Choroid plexus epithelial cell (primary cell): ENCODE data around the gene MROH7.

ENCODE experiments used
- DNase-seq: peaks from one replicate; pipeline ENCODE4 v3.0.0-alpha.2; 2010; ENCODE audit warnings: low read depth
- H3K4me3 ChIP-seq: 2 replicates; pipeline ENCODE4 v1.5.1; 2011; ENCODE audit warnings: low read depth, mild to moderate bottlenecking, control low read depth, low read length, moderate library complexity
- TF ChIP-seq, protein P1 (sequence below): conservative IDR thresholded peaks from 2 replicates; pipeline ENCODE4 v1.5.1; 2011; ENCODE audit warnings: low read depth, mild to moderate bottlenecking, control low read depth, inconsistent platforms, low read length, moderate library complexity

The MROH7 gene

GRCh38 chr1:54668567-54668966, 27.0 kb downstream of the MROH7 start:
- DNase-seq: no peak
- TF ChIP-seq, protein P1, sequence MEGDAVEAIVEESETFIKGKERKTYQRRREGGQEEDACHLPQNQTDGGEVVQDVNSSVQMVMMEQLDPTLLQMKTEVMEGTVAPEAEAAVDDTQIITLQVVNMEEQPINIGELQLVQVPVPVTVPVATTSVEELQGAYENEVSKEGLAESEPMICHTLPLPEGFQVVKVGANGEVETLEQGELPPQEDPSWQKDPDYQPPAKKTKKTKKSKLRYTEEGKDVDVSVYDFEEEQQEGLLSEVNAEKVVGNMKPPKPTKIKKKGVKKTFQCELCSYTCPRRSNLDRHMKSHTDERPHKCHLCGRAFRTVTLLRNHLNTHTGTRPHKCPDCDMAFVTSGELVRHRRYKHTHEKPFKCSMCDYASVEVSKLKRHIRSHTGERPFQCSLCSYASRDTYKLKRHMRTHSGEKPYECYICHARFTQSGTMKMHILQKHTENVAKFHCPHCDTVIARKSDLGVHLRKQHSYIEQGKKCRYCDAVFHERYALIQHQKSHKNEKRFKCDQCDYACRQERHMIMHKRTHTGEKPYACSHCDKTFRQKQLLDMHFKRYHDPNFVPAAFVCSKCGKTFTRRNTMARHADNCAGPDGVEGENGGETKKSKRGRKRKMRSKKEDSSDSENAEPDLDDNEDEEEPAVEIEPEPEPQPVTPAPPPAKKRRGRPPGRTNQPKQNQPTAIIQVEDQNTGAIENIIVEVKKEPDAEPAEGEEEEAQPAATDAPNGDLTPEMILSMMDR: no peak

DNA sequence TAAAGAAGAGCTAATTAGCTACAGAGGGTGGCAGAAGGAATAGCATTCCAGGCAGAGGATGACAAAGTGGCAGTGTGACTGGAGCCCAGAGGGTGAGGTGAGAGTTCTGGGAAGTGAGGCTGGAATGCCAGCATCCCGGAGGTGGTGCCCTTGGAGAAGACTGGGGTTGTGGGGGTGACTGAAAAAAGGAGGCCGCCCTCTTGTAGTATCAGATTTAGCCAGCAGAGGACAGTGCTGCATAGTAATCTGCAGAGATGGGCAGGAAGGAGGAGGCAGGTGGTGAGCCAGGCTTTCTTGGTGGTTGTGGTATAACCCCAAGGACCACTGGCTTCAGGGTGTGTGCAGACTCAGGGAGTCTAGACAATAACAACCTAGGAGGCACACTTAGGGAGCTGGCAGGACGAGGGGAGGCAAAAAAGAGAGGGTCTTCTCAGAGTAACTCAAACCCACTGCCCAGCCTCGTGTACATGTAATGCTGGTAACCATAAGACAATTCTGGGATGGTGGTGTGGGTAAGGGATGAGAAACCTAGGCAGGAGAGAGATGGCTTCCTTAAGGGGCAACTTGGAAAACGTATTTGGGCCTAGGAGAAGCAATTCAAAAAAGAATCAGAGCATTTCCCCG, 30.5 kb downstream of the MROH7 start:
- peak; percentile 71 for DNase-seq
- TF ChIP-seq, protein P1: peak; percentile 96
- H3K4me3 ChIP-seq: no peak overlapping the region

More at GRCh38 chr1:54668567-54668966, 27.0 kb downstream of the MROH7 start:
- no peak overlapping the region for H3K4me3 ChIP-seq

DNA sequence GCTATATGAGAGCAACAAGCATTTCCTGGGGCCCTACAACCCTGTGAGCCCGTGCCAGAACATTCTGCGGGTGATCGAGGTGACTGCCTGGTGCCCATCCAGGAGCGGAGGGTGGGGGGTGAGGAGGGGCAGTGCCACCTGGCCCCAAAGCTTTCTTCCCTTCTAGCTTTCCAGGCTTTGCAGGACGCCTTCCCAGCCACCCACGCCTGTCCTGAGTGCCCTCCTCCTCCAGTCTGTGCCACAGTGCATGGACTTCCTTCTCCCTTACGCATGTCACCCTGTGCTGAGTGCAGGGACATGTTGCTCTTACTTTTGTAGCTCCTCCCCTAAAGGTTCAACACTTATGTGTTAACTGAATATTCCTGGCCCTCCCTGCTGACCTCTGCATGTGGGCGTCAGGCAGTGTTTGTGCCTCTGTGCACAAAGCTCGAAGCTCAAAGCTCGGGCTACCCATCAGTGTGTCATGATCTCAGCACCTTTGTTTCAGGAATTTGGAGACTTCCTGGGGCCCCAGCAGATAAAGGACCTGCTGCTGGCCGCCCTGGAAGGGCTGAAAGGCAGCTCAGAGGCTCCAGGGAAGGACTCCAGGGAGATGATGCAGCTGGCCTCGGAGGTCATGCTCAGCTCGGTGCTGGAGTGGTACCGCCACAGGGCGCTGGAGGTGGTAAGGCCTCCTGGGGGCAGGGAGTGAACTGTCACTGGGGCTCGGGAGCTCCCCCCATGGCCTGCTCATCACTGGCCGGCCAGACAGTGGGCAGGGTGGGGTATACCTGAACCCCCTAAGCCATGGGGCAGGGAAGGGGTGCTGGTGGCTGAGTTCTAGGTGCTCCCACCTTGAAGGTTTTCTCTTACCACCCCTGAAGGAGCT, 37.4 kb downstream of the MROH7 start:
- DNase-seq: no peak
- TF ChIP-seq, protein P1: no peak

DNA sequence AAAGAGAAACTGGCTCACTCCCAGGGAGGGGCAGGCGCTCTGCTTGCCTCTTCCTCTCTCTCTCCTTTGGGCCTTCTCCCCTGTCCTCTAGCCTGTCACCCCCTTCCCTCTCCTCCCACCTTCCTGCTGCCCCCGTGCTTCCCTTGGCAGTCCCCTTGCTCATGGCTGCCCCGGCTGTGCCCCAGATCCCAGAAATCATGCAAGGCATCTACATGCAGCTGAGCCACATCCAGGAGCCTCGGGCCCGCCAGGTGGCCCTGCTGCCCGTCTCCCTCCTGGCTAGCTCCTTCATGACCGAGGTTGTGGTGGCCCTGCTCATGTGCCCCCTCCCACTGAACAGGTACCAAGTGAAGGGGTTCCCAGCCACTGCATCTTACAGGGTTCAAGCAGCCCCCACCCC, 38.1 kb downstream of the MROH7 start:
- no peak for DNase-seq
- H3K4me3 ChIP-seq: no peak overlapping the region
- TF ChIP-seq, protein P1: no peak

More for the DNA sequence above, 37.4 kb downstream of the MROH7 start:
- no peak overlapping the region for H3K4me3 ChIP-seq

- H3K4me3 ChIP-seq: no peak overlapping the region
- TF ChIP-seq, protein P1: no peak
- DNase-seq: no peak
Observed at GRCh38 chr1:54680387-54680786, 38.8 kb downstream of the MROH7 start.

- DNase-seq: peak; percentile 33
- TF ChIP-seq, protein P1: no peak
- H3K4me3 ChIP-seq: no peak overlapping the region
Observed at GRCh38 chr1:54681358-54681757, 39.8 kb downstream of the MROH7 start.

- TF ChIP-seq, protein P1: no peak
- no peak for DNase-seq
Observed at GRCh38 chr1:54683453-54683852, 41.9 kb downstream of the MROH7 start.

More at GRCh38 chr1:54683453-54683852, 41.9 kb downstream of the MROH7 start:
- no peak overlapping the region for H3K4me3 ChIP-seq
